T follicular helper cell (primary cell): Measurements from ENCODE around the gene THEMIS.

Experiments
- DNase-seq: peaks from one replicate; pipeline ENCODE4 v3.0.0-alpha.2; 2020; ENCODE audit warnings: low read depth

Gene THEMIS

GRCh38 chr6:127859956-127860355 is 40.9 kb downstream of the THEMIS start:
- DNase-seq, result no peak

GRCh38 chr6:127858727-127859391 is 42.0 kb downstream of the THEMIS start:
- DNase-seq, result no peak

GRCh38 chr6:127857051-127857637 is 43.7 kb downstream of the THEMIS start:
- no peak for DNase-seq

- peak; percentile 20 for DNase-seq
Measured at GRCh38 chr6:127855542-127856159, 45.2 kb downstream of the THEMIS start.

- no peak for DNase-seq
Measured at GRCh38 chr6:127854009-127854408, 46.8 kb downstream of the THEMIS start.

- DNase-seq, result no peak
Measured at GRCh38 chr6:127851197-127851596, 49.7 kb downstream of the THEMIS start.

- no peak for DNase-seq
Measured at GRCh38 chr6:127845242-127845641, 55.6 kb downstream of the THEMIS start.

GRCh38 chr6:127844529-127844928 is 56.3 kb downstream of the THEMIS start:
- no peak for DNase-seq

- no peak for DNase-seq
Measured at GRCh38 chr6:127843582-127843981, 57.3 kb downstream of the THEMIS start.

- DNase-seq, result no peak
Measured at GRCh38 chr6:127842562-127842961, 58.3 kb downstream of the THEMIS start.

GRCh38 chr6:127841811-127842210 is 59.0 kb downstream of the THEMIS start:
- no peak for DNase-seq

GRCh38 chr6:127834136-127834535 is 66.7 kb downstream of the THEMIS start:
- no peak for DNase-seq

GRCh38 chr6:127833336-127833735 is 67.5 kb downstream of the THEMIS start:
- no peak for DNase-seq

- DNase-seq, result no peak
Measured at GRCh38 chr6:127832381-127832780, 68.5 kb downstream of the THEMIS start.

- no peak for DNase-seq
Measured at GRCh38 chr6:127824061-127824460, 76.8 kb downstream of the THEMIS start.

- DNase-seq, result no peak
Measured at GRCh38 chr6:127821431-127821830, 79.4 kb downstream of the THEMIS start.

GRCh38 chr6:127818149-127818548 is 82.7 kb downstream of the THEMIS start:
- DNase-seq, result no peak

- no peak for DNase-seq
Measured at GRCh38 chr6:127816643-127817042, 84.2 kb downstream of the THEMIS start.

- DNase-seq, result no peak
Measured at GRCh38 chr6:127813699-127814027, 87.2 kb downstream of the THEMIS start.

- DNase-seq, result no peak
Measured at GRCh38 chr6:127812985-127813698, 87.7 kb downstream of the THEMIS start.

GRCh38 chr6:127811900-127812570 is 88.8 kb downstream of the THEMIS start:
- no peak for DNase-seq

- no peak for DNase-seq
Measured at GRCh38 chr6:127807806-127808517, 92.9 kb downstream of the THEMIS start.
